Medulla oblongata (tissue), 1 donor: ENCODE data around the gene PRDM16.

Experiments used
- DNase-seq: peaks from one replicate; pipeline ENCODE4 v3.0.0-alpha.2; 2015; ENCODE audit errors: extremely low spot score

Gene PRDM16

DNA sequence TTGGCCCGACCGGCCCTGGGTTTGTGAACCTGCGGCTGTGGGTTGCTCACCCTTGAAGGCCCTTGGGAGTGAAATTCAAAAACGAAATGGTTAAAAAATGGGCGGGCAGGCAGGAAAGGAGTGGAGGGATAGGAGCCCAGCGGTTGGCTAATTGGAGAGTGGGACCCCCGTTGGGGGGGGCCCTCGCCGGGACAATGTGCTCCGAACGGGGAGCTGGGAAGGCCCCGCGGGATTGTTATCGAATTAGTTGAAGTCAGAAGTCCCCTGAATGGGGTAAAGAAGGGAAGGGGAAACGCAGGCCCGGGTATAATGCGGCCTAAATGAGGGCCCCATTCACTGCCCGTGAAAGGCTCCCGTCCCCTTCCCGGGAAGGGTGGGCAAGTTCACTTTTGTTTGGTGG lies 135.7 kb downstream of the PRDM16 start:
- DNase-seq: no peak

DNA sequence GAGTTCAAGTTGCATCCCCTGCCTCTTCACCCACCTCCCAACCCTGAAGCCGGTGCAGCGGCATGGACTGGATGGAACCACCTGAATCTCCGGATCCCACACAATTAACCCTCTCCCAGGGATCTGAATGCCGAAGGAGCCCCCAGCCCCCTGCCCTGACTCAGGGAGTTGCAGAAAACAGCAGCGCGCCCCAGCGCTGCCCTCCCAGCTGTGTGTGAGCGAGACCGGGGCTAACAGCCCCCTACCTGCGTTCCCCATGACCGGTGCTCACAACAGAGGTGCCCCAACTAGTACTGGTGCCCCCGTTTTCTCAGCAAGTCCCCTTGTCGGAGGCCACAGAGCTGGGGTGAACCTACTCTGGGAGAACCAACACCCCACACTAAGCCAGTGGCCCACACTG lies 136.8 kb downstream of the PRDM16 start:
- no peak for DNase-seq

DNA sequence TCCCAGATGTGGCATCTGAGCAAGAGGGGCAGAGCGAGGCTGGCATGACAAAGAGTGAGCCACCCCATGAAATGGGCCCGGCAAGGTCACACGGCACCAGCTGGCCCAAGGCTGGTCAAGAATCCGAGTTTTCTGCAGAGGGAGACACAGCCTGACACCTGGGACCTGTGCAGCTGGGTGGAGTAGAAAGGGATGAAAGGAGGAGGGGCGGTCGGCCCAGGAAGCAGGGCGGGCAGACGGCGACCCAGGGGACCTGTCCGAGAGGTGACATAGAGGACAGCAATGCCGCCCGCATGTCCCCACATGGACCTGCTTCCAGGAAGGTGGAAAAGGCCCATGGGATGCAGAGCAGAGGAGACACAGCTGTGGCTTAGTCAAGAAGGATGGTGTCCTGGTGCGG lies 137.7 kb downstream of the PRDM16 start:
- DNase-seq: no peak

DNA sequence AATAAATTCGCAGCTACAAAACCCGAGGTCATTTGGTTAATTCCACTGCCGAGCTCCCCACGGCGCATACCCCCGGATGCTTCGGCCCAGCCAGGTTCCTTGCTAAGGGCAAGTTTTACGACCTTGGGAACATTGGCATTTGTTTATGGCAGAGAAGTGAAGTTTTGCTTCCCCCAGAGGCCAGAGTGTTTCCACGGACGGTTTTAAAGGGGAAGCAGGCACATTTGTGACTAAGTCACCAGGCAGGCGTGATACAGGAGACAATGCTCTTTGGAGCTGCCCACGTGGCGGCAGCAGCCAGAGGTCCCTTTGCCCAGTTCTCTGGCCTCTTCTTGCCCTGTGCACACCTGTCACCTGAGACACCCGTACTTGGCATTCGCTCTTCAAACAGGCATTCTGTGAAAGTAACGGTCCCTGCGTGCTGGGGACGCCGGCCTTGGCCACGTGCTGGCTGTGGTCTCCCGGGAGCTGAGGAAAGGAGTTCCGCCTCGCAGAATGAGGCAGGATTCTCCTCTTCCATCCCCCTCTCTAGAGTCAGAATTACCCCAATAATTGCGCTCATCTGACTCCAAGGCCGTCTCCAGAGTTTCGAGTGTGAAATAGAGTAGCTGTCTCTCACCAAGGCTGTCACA lies 138.3 kb downstream of the PRDM16 start:
- DNase-seq: no peak

DNA sequence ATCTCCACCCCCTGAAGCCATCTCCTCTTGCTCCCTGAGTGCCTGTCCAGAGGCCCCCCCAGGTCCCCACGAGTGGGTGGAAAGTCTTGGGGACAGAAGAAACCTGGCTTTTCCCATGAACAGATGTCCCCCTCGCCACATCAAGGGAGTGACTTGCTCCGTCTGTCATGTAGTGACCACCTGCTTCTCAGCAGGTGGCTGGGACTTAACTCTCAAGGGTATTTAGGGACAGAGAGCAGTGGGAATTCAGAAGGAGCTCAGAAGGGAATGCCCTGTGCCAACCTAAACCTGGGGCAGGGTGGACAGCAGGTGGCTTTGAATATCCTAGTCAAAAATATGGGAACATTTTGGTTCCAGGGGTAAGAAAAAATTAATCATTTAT lies 139.8 kb downstream of the PRDM16 start:
- DNase-seq: no peak

DNA sequence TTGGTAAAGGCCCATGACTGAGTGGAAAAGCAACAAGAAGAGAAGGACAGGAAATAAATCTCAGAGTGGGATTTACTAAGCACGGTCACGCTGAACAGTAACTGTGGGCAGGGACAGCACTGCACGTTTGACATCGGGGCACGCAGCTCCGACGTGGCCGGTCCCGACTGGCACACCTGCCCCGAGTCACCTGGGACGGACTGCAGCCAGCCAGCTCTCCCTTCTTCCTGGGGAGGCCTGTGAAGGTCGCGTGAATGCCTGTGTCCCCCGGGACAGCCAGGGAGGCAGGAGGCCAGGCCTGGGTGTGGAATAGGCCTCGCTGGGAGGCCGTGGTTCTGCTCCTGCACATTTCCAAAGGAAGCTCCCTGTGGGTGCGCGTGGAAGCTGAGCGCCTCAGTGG lies 140.2 kb downstream of the PRDM16 start:
- no peak for DNase-seq

DNA sequence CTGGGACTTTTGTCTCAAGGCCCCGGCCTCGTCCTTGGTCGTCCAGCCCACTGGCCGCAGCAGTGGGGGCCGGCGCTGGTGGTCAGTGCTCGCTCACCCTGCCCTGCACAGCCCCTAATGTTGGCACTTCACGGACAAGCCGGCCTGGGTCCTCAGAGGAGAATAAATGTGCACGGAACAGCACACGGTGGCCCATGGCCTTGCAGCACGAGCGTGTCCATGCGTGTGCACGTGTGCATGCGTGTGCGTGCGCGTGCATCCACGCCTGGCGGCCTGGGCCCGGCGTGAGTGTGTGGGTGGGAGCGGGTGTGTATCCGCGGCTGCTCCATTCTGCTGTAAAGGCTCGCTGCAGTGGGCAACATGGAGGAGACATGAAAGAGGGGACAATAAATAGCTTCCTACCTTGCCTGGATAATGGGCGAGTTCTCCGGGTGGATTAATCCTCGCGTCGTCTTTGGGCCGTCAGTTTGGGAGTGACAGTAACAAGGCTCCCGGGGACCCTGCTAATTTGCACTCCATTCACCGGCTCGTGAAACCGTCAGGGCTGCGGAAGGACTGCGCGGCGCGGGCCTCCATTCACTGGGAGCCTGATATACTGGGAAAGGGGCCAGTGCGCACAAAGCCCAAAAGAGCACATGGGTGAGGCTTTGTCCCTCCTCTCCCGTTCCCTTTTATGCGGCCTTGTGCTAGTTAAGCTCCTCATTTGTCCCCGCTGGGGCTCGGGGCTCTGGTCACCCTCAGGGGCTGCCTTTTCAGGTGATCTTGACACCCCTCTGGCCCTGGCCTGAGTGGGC lies 142.8 kb downstream of the PRDM16 start:
- DNase-seq: peak; percentile 70

DNA sequence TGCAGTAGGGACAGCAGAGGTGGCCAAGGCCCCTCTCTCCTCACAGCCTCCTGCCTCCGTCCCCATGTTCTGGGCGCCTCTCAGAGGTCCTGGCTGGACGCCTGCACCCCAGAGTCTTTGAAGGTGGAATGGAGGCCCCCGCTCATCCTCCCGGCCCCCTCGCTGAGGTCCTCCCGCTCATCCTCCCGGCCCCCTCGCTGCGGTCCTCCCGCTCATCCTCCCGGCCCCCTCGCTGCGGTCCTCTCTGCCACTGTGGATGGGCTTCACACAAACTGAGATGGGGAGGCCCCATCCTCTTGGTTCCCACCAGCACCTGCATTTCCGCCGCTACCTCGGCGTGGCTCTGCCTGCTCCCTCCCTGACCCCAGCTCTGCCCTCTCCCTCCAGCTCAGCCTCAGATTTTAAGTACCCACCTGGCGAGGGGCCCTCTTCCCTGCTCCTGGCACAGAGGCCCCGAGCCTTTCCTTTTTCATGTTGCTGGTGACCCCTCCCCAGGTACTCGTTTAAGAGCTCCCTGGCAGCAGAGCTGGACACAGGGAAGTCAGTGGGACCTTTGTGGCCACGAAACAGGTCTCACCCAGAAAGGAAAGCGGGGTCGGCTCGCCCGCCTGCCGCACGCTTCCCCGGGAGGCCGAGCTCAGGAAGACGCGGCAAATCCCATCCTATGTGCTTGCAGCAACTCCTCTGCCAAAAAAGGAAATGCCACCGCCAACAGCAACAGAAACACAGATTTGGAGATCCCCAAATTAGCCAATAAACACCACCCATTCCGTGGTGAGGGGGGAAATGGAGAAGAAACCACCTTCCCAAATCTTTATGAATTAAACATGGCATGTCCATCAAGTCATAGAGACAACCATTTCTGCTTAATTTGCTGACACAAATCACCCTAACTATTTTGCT lies 143.7 kb downstream of the PRDM16 start:
- no peak for DNase-seq

DNA sequence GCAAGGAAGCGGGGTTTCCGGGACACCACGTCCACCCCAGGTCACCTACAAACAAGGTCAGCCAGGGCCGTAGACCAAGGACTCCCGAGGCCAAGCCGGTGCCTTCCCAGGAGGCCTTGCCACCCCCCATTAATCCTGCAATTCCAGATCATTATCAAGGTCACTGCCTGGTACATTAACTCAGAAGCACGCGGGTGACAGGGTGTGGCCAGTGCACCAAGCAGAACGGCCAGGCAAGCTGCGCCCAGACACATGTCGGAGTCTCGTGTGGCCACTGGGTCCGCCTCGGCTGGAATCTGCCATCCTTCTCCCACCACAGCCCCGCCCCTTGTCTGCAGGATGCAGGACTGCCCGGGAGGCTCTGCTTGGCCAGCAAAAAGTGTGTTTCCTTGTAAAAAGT lies 144.7 kb downstream of the PRDM16 start:
- DNase-seq: no peak

DNA sequence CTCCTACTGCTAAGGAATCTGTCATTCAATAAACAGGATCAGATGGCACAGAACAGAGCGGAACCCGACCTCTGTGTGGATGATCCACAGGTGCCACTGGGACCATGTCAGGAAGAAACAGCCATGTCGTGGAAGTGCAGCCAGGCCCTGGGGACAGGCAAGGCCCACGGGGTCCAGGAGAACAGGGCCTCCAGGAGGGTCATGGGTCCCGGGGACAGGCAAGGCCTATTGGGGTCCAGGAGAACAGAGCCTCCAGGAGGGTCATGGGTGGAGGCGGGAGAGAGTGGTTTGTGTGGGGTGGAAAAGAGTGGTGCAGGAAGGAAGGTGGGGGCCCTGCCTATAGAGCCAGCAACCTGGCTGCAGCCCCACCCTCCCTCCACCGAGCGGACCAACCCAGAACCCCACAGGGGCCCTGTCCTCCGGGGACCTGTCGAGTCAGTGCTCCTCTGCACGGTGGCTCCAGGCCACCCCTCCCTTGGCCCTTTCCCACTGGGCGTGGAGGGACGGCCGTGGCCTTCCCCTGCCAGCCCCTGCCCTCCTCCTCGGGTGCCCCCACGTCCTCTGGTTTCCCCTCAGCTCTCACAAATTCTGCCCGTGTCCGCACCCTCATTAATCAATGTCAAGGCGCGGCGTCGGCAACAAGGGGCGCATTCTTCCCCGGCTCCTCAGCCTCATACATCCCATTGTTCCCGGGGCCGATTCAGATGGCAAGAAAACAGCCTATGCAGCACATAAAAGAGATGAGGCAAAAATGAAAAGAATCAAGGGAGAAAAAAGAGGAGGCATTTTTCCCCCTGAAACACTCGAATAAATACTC lies 146.4 kb downstream of the PRDM16 start:
- DNase-seq: peak; percentile 88

DNA sequence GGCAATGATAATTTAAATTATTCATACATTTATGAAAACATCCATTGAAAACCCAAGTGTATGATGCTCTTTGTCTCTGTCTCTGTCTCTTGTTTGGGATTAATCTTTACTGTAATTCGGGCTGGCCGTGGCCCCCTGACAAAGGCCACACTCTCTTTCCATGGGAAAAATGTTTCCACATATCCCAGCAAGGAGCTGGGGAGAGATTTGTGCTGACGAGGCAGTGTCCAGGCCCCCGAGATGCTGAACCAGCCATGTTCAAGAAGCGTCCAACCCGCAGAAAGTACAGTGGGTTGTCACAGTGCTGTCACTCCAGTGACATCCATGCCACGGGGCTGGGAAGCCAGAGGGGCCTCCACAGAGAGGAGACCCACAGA lies 147.0 kb downstream of the PRDM16 start:
- DNase-seq: no peak

DNA sequence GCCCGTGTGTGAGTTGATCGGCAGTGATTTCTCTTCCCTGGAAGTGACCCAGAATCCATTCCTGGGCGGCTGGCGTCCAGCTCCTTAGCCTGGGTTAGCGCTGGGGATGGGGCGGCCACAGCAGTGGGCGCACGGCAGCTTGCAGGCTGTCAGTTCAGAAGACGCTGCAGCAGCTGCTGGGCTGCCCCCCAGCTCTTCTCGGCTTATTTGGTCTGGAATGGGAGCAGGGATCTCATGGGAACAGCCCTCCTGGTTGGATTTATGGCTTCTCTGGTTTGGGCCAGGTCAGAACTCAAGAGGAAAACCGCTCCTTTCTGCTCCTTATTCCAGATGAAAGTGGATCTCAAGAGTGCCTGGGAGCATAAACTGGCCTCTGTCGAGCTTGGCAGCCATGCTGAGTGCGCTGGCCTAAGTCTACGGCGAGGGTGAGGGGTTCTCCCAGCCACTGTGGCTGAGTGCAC lies 148.2 kb downstream of the PRDM16 start:
- DNase-seq: peak; percentile 58

DNA sequence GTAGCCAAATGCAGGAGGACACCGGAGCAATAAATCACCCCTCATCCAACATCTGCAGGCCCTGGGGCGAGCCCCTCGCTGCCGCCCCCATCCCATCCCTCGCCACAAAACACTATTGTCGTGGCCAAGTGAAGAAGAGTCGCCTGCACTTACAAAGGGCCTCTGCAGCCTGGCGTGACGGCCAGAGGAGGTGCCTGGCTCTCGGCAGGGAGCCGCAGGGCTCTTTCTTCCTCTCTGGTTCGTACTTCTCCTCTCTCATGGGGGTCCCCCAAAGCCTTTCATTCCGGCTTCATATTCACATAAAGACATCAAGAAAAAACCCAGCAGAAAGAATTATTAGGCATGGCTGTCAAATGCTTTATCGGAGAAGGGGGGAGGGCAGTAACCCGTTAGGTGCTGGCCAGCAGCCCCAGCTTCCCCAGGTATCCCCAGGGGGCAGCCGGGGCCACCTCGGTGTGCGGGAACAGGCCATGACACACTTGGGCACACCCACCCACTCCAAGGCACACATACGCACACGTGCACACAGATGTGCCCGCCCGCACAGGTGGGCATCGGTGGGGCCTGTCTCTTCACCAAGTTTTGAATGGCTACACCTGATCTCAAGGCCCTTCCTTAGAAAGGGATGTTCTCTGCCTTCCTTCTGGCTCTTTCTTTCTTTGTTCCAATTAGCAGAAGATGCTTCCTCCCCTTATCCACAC lies 149.1 kb downstream of the PRDM16 start:
- no peak for DNase-seq

DNA sequence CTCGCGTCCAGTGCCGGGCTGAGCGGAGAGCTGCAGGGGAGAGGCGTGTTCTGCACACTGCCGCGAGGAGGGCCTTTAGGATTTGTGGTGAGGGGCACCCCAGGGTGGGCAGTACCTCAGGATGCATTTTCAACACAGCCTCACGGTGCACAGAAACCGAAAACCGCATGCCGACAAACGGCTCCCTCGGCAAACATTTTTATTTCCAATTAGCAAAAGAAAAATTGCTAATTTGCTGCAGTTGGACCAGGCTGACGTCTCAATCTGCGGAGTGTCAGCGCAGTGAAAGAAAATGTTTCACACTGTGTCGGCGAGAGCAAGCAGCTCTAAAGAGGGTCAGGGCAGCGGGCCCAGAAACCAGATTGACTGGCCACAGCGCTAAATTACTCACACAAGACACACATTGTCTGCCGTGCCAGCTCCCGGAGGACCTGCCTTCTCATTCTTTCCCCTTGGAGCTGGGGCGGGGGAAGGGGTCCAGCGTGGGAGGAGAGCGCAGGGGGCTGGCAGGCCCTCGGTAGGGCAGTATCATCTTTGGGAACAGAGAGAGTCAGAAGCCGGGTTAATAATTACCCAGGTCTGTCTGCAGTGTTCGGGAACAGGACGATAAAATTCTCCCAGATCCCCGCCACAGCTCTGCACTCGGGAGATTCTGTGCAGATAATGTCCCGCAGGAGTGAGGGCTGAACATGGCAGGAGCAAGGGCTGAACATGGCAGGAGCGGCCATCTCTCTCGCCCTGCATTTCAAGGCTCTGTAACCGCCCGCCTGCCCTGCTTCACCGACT lies 150.2 kb downstream of the PRDM16 start:
- peak; percentile 96 for DNase-seq

DNA sequence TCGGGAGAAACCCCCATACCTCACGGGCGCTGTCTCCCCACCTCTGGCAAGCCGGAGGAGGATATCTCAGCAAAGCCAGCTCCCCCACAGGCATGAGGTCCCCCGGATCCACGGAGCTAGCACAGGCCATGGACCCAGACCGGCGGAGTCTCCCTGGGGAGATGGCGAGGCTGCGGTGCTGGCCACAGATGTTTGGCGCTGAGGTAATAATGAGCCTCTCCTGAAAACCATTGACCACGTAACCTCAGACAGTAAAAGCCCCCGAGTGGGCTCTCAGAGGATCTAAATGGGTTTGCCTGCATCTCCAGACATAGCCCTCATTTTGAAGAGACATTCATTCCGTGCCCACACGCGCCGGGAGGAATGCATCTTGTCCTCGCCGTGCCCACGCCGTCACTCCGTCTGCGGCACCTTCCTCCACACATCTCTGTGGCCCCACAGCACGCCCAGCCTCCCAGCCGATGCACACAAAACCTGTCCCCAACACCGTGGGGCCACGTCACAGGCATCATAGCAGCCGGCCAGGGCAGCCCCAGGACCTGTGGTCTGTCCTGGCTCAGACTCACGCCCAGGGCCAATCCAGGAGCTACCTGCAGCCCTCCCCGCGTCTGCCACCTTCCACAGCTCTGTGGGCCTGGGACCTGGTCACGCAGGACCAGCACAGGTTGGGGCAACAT lies 150.9 kb downstream of the PRDM16 start:
- no peak for DNase-seq

DNA sequence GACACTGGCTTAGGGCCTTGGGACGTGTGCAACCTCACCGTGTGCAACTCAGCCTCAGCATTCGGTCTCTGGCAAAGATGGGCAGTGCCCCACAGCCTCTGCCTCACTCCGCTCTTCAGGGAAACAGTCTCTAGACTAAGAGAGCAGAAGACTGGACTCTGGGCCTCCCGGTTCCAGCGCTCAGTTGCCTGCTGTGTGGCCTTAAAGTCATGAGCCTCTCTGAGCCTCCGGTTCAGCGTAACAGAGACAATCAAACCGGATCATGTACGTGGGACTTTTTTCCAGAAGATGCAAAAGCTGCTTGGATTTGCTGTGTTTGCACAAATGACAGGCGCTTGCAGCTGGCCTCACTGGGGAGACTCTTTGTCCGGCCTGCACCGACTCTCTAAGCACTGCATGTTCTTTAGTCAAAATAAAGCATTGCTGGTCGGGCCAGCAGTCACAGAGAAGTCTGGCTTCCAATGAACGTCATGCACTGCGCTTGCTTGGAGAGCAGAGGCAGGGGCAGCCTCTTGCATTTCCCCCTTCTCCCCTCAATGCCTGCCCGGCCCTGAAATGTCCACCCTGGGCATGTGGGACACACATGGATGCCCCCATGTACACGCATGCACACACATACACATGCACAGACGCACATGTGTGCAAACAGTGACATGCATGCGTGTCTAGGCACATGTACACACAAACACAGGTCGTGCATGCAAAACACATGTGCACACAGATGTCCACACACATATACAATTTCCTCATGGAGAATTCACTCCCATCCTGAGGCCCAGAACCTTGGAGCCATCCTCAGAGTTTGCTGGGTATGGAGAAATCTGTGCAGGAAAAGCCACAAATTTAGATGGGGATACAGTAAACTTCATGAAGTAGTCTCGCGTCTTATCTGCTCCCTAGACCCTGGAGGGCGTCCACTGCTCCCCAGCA lies 152.4 kb downstream of the PRDM16 start:
- peak; percentile 65 for DNase-seq

DNA sequence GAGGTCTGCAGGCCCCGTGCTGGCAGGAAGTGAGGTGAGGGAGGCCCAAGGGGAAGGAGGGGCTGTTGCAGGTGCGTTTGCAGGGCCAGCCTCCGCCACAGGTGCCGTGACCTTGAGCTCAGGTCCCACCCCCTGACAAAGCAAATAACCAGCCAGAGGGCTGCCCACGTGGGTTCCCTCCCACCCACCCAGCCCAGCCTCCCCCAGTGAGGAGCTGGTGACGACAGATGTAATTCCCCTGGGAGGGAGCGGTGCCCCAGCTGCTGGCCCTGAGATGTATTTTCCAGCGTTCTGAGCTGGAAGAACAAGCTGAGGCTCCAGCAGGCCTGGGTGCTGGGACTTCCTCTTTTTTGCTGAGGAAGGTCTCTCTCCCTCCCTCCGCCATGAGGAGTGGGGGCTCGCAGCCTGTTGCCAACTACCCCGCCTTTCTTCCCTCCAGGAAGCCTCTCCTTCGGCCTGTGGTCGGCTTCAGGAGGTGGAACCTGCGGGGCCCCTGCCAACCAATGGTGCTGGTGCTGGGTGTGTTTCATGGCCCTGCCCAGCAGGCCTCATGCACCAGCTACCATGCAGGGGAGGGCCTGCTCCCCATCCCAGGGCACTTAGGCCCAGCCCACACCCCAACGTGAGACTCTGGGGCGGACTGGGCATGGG lies 153.2 kb downstream of the PRDM16 start:
- no peak for DNase-seq

DNA sequence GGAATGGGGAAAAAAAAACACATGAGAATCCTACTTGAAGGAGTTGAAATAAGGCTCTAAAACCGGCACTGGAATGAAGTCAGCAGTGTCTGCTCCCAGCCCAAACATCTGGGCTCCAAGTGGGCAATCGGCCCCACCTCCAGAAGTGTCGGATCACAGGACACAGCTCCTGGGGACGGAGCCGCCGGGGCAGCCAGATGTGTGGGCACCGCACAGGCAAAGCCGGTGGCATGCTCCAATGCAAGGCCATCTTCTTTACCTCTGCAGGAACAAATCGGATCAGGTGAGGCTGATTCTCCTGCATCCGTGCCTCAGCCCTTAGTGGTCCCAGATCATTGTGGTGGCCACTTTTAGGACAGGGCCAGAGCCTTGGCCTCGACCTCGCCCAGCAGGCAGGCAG lies 156.7 kb downstream of the PRDM16 start:
- DNase-seq: no peak
